Nucleus accumbens (tissue), 56 donors: ENCODE results near the gene NR0B2.
"Not testable (repeated sequence)": the region's sequence is repeated elsewhere in the genome, so short reads cannot be mapped to it uniquely, and the experiment has no call there.

Experiments
- DNase-seq, 56 donors: peaks; one replicate each; lab custom pipeline; 2025; lab: John Stamatoyannopoulos, UW

The NR0B2 gene, protein sequence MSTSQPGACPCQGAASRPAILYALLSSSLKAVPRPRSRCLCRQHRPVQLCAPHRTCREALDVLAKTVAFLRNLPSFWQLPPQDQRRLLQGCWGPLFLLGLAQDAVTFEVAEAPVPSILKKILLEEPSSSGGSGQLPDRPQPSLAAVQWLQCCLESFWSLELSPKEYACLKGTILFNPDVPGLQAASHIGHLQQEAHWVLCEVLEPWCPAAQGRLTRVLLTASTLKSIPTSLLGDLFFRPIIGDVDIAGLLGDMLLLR

DNA sequence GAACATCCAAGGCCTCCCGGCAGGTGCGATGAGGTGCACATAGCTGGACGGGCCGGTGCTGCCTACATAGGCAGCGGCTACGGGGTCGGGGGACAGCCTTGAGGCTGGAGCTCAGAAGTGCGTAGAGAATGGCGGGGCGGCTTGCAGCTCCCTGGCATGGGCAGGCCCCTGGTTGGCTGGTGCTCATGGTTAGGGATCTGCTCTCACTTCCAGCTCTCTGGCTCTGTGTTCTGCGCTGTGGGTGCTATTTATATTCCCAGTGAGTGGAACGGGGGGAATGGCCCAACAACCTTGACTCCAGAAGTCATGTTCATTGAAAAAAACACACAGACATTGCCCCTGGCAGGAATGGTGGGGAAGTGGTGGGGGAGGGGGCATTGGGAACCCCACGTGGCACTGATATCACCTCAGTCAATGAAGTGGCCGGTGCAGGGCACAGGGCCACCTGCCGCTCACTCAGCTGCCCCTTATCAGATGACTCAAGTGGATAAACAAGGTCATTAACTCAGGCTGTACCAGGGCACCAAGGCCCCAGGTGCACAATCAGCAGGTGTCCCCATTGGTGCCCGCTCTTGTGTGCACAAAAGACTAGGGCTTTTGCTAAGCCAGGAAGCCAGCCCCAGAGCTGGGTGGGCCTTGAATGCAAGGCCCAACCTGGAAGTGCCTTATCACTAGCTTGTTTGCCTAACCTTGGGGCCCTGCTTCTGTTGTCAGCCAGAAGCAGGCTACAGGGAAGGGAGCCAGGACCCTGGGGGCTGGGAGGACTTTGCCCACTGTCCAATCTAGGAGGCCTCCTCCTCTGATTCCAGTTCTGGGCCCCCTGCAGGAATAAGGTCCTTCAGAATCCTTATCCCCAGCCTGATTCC is at the start of gene NR0B2:
TSS of gene NR0B2 (minus strand) at position 222 of the 866 bp plus-strand sequence. CDS start at position 187, 35 bp downstream.
- DNase-seq: no peak

DNA sequence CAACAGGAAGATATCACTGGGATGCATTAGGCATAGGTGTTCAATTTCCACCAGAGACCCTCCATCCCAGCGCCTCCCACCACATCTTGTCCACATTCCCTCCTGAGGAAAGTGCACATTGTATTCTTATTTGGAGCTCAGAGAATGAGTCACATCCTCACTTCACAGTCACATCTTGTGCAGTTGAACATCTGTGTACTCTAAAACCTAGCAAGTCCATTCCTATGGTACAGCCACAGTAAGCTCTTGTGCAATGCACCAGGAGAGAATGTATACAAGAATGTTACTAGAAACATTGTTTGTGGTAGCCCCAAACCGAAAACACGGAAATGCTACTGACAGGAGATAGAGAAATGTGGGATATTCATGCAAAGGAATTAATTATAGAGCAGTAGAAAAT is 48.1 kb upstream of the NR0B2 start:
- no peak for DNase-seq

DNA sequence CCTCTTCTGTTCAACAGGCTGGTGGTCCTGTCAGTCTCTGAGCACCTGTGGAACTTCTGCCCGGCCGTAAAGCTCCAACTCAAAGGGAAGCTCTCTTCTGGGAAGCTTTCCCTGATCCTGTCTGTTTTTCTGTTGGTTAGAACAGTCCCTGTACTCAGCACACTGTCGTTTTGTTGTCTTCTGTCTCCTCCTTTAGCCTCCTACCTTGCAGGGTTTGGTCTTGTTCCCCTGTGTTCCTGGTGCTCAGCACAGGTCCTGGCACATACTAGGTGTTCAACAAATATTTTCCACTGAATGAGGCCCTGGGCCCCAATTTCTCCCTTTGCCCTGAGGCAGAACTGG is 46.8 kb upstream of the NR0B2 start:
- DNase-seq: no peak

DNA sequence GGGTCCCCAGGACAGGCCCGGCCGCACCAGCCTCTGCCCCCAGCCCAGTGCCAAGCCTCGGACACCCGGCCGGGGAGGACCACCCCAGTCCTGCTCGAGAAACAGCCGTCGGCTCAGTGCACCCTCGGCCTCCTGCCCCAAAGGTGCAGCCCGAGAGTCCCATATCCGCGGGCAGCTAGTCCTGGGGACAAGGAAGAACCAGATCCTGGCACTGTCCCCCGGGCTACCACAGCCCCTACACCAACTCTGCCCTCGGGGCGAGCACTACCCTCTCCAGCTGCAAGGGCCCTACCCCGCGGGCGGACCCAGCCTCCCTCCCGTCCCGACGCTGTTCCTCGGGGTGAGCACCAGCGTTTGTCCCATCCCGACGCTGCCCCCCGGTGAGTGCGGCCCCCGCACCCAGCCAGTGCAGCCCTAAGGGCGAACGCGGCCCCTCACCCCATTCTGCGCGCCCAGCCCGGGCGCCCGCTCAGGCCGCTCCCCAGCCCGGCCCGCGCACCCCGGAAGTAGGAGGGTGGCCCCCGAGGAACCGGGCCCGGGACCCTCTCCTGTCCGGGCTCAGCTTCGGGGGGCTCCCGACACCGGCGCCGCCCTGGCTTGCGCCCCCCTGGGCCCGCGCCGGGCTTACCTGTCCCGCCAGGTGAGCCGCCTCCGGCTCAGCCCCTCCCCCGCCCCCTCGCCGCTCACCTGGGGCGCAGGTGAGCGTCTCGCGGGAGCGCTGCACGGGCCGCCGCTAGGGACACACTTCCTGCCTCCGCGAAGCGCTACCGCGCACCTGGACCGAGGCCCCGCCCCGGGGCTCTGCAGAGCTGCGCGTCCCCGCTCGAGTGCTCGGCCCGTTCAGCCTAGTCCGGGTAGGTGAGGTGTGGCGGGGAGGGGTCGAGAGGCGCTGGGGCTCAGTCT is 46.2 kb upstream of the NR0B2 start, which contains the start of gene KDF1:
TSS of gene KDF1 (minus strand) at position 747 of the 903 bp plus-strand sequence. CDS start 8,088 bp downstream, outside the sequence.
- no peak for DNase-seq

DNA sequence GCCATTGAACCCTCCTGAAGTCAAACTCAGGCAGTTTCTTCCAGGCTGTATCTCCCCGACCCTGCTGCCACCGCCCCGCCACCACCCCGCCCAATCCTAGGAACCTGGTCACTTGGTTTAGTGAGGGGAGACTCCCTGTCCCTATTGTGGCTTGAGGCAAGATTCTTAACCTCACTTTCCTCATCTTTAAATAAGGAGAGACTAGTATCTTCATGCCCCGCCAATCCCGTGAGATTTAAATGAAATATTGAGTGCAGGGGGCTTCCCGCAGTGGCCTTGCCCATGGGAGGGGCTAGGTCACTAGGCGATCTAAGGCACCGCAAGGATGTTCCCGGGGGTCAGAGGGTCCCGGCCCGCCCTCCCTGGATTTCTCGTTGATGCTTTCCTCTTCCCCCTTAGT is 45.5 kb upstream of the NR0B2 start:
- DNase-seq: no peak

DNA sequence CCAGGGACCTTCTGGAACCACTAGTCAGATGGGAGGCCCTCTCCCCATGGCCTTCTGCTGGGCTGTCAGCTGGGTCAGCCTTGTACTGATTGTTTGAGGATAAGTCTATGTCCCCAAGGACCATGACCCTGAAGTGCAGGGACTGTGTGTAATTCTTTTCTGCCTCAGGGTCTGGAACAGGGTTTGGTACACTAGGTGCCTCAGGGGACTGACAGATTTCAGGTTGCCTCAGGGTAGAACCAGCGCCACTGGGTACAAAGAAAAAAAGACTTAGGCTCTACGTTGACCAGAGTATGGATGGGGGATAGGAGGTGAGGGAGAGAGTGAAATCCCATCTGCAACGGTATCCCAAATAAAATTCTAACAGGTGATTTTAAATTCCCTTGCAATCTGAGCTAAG is 43.5 kb upstream of the NR0B2 start:
- no peak for DNase-seq

DNA sequence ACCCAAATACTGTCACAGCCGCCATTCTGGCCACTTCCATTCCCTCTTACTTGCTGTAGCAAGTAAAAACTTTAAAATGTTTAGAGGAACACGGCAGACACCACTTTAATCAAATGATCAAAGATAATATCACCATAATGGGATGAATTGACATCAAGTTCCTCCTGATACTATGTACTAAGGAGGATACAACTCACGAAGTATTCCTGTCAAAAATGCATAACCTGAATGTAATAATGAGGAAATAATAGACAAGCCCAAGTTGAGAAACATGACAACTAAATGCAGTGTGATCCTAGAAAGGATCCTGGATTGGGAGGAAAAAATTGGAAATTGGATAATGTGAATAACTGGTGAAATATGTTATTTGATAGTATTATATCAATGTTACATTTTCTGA is 42.5 kb upstream of the NR0B2 start:
- no peak for DNase-seq

DNA sequence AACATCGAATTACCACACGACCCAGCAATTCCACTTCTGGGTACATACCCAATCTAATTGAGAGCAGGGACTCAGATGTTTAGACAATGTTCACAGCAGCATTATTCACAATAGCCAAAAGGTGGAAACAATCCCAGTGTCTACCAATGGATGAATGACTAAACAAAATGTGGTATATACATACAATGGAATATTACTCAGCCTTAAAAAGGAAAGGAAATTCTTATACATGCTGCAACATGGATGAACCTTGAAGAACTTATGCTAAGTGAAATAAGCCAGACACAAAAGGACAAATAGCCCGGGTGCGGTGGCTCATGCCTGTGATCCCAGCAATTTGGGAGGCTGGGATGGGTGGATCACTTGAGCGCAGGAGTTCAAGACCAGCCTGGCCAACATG is 39.6 kb upstream of the NR0B2 start:
- DNase-seq: no peak

DNA sequence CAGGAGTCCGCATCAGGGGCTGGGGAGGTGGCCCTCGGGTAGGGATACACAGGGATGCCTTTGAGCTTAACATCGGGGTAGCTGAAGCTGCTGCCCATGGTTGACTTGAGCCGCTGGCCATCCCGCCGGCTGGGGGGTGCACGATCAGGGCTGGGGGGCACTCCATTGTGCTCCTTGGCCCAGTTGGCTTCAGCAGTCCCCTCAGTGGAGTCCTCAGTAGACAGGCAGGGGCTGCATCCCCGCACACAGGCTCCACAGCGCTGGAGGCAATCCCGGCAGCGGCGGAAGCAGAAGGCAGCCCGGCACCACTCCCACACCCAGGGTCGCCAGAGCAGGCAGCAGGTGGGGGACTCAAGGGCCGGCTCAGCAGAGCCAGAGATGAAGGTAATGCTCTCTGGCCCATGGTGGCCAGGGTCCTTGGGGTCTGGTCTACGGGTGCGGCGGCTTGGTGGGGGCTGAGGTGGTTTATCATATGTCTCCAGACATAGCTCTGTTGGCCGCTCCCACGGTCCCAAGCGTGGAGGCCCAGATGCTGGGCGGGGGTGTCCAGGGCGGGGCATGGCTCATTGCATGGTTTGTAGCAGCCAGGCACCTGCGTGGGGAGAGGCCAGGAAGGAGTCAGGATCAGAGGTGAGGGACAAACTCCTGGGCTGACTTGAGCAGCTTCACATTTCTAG is 38.2 kb upstream of the NR0B2 start:
- no peak for DNase-seq

DNA sequence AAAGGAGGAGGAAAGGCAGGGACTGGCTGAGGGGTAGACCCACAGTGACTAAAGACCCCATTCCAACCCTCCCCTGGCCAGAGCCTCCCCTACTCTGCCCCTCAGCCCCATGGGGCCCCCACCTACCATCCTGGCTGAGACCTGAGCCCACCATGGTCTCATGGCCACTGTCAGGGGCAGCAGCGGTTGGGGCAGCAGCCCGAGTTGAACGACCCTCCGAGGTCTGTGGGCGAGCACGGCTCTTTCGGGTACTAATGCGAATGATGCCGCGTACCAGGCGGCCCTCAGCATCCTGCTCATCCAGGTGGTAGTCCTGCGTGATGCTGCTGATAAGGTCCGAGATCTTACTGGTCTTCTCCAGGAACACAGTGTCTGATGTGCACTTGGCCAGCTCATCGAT is 37.4 kb upstream of the NR0B2 start:
- DNase-seq: no peak

DNA sequence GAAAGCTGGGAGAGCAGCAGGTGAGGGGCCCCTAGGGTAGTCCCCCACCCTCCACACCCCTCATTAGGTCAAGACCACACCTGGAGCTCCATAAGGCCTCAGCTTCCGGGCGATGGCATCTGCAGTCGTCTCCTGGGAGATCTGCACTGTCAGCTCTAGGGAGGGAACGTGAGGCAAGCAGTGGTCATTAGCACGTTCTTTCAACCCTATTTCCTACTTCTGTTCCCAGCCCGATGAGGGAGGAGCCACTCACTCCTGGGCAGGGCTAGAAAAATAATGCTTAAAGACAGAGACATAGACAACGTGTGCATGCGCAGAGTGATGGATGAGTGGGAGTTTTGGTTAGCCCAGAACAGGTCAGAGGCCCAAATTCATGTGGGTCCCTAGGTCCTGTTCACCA is 36.8 kb upstream of the NR0B2 start:
- no peak for DNase-seq

DNA sequence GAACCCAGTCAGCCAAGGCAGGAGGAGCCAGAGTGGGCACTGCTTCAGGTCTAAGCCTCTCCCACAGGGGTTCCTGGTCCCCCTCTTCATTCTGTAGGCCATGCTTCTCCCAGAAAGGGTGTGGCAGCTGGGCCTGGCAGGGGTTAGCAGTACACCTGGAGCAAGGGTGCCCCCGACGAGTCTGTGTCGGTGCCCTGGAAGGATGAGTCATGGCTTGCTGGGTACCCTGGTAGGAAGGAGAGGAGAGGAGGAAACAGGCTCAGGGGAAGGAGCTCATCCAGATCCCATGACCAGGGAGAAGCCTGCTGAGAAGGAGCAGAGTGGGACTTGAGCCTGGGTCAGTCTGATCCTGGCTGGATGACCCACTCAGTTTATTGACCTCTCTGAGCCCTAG is 36.1 kb upstream of the NR0B2 start:
- DNase-seq: peak in 1 of 56 donors; percentile 1

DNA sequence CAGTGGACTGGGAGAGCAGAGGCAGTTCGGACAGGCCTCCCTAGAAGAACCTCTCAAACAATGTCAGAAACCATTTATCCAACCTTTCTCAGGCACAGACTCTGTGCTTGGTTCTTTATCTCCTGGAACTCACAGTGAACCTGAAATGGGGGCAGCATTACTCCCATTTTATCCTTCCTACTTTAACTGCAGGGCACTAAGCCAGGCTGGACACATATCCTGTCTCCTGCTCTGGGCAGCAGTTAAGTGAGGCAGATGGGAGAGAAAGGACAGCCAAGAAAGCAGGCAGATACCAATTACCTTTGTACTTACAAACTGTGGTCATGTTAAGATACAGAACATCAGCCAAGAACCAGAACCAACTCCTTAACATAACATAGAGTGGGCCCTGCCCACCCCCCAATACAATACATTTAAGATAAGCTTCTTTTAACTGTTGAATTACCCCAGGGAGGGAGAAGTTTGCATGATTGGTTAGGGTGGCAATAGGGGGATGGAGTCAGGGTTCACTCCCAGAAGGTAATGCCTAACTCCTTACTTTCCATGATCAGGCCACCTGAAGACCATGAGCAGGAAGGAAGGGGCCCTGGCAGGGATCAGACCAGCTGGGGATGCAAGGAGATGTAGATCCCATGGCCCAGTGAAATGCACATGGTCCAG is 35.6 kb upstream of the NR0B2 start:
- DNase-seq: no peak

DNA sequence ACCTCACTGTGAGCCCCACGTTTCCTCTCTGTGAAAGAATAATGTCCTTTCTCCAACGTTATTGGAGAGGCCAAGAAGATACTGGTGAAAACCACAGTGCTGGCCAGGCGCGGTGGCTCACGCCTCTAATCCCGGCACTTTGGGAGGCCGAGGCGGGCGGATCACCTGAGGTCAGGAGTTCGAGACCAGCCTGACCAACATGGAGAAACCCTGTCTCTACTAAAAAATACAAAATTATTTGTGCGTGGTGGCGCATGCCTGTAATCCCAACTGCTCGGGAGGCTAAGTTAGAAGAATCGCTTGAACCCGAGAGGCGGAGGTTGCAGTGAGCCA is 34.9 kb upstream of the NR0B2 start:
- DNase-seq: not testable (repeated sequence)

DNA sequence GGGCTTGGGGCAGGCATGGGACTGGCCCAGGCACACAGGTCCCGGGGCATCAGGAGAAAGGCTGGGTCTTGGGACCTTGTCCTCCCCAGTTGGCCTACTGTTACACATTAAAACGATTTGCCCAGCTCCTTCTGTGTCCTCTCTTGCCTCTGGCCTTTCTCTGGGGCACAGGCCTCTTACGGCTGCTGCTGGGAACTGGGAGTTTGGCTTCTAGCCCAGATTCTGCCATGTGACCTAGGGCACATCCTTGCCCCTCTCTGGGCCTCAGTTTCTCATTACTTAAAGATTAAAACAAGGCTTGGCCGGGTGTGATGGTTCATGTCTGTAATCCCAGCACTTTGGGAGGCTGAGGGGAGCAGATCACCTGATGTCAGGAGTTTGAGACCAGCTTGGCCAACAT is 32.5 kb upstream of the NR0B2 start:
- DNase-seq: no peak

DNA sequence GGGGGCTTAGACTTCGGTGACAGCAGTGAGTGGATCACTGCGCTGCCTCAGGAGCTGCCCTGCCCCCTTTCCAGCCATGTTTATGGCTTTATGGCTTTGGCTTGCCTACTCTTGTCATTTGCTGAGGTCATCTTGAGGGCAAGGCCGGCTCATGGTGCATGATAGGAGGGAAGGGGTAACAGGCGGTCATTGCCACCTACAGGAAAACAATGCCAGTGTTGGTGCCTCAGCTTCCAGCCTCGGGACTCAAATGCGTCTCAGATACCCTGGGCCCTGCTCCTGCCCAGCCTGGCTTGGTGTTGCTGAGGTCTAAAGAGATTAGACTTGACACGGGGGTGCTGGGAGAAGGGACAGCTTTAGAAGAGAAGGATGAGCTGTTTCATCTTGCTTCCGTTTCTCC is 32.0 kb upstream of the NR0B2 start:
- no peak for DNase-seq

DNA sequence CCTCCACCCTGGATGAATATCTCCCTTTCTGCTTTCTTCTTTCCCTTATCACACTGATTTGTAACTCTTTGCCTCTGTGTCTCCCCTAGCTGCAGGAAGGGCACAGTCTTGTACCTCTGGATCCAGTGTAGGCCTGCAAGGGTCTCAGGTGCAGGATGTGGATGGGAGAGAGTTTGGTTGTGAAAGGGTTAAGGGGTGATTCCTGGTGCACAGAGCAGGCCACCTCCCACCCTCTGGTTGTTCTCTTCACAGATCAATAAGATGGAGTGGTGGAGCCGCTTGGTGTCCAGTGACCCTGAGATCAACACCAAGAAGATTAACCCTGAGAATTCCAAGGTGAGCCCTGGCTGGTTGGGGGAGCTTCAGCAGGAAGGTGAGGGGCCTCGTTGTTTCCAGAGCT is 31.4 kb upstream of the NR0B2 start:
- DNase-seq: no peak

DNA sequence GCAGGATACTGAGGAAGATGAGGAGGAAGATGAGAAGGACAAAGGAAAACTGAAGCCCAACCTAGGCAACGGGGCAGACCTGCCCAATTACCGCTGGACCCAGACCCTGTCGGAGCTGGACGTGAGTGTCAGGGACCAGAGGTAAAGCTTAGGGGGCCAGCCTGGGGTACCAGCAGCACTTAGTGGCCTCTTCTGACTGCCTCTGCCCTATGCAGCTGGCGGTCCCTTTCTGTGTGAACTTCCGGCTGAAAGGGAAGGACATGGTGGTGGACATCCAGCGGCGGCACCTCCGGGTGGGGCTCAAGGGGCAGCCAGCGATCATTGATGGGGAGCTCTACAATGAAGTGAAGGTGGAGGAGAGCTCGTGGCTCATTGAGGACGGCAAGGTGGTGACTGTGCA is 28.9 kb upstream of the NR0B2 start:
- no peak for DNase-seq

DNA sequence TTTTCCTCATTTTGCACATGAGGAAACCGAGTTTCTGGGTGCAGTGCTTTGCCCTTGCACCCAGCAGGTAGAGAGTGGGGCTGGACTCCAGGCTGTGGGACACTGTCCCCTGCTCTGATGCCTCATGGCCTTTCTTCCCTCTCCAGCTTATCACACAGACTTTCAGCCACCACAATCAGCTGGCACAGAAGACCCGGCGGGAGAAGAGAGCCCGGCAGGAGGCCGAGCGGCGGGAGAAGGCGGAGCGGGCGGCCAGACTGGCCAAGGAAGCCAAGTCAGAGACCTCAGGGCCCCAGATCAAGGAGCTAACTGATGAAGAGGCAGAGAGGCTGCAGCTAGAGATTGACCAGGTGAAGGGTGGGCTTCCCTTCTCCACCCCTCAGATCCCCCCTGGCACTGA is 27.5 kb upstream of the NR0B2 start:
- no peak for DNase-seq

DNA sequence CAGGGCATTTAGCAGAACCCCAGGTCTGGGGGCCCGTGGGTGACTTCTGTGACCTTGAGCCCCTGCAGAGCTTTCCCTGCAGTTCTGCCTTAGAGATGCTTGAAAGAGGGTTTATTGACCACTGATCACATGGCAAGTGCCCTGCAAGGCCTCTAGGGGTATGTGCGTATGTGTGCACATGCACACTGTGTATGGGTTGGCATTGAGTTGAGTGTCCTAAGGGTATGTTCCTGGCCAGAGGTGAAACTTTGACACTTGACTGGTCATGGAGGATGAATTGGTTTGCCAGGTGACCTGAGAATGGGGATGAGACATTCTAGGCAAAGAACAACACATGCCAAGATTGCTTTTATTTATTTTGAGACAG is 24.9 kb upstream of the NR0B2 start:
- DNase-seq: no peak
